WI38 (cell line): ENCODE results near the gene SYT9.
"Not testable (repeated sequence)": the region's sequence is repeated elsewhere in the genome, so short reads cannot be mapped to it uniquely, and the experiment has no call there.

ENCODE experiments used
- H3K4me3 ChIP-seq: 2 replicates; pipeline ENCODE4 v1.5.1; 2011; ENCODE audit warnings: low read depth, mild to moderate bottlenecking, control low read depth, low read length
- CTCF ChIP-seq: IDR thresholded peaks from 2 replicates; pipeline ENCODE4 v1.5.1; 2012; ENCODE audit warnings: low read depth, mild to moderate bottlenecking, control low read depth, low read length

The SYT9 gene

DNA sequence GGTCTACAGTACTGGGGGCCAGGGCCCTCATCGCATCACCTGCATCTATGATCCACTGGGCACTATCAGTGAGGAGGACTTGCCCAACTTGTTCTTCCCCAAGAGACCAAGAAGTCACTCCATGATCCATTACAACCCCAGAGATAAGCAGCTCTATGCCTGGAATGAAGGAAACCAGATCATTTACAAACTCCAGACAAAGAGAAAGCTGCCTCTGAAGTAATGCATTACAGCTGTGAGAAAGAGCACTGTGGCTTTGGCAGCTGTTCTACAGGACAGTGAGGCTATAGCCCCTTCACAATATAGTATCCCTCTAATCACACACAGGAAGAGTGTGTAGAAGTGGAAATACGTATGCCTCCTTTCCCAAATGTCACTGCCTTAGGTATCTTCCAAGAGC is 258.3 kb downstream of the SYT9 start:
- no peak for TF ChIP-seq CTCF
- H3K4me3 ChIP-seq: no peak overlapping the region

DNA sequence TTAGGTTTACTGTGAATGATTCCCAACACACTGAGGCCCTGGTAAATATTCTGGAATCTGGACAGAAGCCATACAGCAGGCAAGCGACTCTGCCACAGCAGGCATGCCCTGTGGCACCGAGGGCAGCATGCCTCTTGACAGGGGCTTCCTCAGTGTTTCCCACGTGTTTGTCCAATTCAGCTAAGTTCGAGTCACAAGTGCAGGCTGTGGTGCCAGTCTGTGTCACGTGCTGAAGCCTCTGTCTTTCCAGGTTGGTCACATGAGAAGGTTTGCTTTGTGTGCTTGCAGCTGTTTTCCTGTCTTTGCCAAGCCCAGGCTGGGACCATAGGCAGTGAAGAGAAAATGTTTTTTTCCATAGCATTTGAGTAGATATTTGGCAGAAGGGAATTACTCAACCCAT is 259.7 kb downstream of the SYT9 start:
- no peak for TF ChIP-seq CTCF
- no peak overlapping the region for H3K4me3 ChIP-seq

DNA sequence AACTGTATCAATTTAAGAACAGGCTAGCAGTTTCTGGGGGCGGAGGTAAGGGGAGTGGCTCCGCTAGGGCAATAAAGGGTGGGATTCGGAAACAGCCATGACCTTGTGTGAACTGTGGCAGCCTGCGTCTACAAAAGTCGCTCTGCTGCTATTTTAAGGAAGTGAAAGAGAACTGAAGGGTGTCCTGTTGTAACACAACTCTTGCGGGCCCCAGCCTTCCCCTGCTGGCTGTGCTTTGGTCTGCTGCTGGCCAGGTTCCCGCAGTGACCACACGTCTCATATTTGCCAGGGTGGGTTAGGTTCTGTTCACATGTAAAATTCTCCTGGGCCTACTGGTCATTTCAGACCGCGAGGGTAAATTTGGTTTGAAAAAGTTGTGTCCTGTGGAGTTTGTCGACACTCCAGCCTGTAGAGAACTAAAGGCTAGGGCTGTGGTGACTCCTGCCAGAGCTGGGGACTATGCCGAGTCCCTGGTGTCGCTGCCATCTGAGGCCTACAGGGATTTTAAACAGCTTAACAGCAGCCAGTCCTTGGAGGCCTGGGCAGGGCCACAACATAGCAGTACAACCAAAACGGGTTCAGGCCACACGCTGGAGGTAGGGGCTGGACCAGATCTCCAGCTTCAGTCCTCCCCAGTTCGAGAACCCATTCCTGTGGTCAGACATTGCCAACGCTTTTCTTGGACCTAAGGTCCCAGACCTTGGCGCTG is 261.0 kb downstream of the SYT9 start:
- TF ChIP-seq CTCF: no peak
- peak overlapping the region; percentile 67 for H3K4me3 ChIP-seq

DNA sequence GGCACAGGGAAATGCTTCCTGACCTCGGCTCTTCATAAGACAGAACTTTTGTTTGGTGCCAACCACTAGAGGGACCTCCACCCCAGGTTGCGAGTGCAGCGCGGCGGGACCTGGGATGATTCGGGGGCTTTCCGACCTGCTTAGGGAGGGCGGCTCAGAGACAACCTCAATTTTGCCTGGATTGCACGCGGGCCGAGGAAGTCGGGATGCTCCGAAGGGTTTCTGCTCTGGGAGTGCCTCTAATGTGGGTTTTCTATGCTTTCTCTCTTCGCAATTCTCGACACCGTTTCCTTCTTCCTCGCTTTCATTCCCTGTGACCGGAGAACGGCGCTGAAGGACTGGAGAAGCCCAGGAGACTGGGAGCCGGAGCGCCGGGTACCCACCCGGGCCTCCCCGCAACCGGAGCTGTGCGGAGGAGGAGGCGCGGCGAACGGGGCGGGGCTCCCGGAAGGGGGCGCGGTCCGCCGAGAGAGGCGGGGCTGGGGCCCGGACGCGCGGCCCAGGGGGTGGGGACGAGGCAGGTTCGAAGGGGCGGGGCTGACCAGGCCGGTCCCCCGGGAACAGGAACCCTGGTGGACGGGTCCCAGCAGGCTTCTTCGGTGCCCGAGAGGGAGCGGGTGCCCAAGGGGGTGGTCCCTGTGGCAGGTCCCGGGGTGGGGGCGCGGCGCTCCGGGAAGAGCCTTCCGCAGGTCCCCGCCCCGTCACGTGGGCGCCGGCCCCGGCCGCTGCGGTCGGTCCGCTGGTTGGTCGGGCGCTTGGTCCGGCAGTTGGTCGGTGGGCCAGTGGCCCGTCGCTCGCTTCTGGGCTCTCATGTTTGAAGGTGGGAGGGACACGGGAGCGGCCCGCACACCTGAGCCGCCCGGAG is 261.8 kb downstream of the SYT9 start, which contains the start of gene PPFIBP2:
TSS of gene PPFIBP2 (plus strand) at position 766 of the 865 bp plus-strand sequence. CDS start 35,477 bp downstream, outside the sequence.
- peak within 1 kb of the TSS; percentile 67 for H3K4me3 ChIP-seq
- TF ChIP-seq CTCF: peak; percentile 58

DNA sequence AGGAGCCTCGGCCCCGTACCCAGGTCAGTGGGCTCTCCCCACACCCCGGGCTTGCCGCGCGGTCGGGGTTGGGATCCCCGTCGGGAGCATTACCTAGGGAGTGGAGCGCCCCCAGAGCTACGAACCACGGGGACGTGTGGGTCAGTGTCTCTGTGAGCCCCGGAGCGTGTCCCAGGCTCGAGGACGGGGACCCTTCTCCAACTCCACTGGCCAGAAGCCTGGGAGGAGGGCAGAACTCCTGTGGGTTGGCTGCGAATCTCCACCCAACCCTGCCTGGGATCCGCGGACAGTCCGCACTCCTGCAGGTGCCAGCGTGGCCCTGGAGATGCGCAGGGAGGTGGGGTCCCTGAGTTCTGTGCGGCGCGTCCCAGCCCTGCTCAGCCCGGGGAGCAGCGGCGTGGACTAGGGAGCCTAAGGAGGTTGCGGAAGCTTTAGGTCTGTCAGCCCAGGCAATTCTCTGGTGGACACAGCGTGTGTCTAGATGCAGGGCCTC is 262.4 kb downstream of the SYT9 start:
- TF ChIP-seq CTCF: no peak
- peak overlapping the region; percentile 67 for H3K4me3 ChIP-seq

- TF ChIP-seq CTCF: no peak
- no peak overlapping the region for H3K4me3 ChIP-seq
Measured at GRCh38 chr11:7515447-7515886, 263.8 kb downstream of the SYT9 start.

DNA sequence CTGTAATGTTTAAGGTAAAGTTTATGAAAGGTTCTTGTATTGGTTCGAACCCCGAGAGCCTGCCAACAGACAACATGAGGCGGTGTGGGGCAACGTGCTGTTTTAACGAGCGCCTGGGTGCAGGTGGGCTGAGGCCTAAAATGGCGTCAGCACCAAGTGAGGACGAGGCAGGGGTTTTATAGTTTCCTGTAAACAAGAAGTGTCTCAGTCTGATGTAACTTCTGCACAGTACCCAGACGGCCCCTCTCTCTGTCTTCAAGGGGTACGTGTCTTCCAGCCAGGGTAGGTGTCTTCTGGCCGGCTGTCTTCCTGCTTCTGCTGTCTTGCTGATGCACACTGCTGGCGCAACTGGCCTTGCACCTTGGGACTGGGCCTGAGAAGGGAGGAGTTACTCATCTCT is 264.8 kb downstream of the SYT9 start:
- no peak overlapping the region for H3K4me3 ChIP-seq

DNA sequence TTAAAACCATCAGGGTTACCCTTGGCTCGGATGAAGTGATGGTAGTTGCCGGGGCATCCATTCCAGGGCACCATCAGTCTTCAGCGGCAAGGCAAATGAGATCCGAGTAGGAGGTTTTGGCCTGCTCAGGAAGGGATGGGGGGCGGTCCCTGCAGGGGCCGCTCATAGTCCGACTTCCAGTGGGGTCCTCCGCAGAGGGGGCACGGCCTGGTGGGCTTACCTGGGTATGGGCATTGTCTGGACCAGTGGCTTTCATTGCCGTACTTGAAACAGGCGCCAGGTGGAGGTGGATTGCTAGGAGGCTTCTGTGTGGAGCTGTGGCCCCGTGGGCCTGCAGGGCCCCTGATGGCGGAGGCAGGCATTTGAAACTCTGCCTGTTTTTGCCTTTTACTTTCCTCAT is 266.0 kb downstream of the SYT9 start:
- H3K4me3 ChIP-seq: not testable (repeated sequence)

More for the DNA sequence above, 264.8 kb downstream of the SYT9 start:
- no peak for TF ChIP-seq CTCF
